NCI-H2227 treated with DMSO at 0.1 percent for 48 hours (cell line): Measurements from ENCODE around the gene OXCT2.
A peak's percentile ranks its signal among the peaks of the same experiment; 100 is the strongest.

Source experiments
- DNase-seq: peaks from one replicate; lab custom pipeline; 2025; lab: John Stamatoyannopoulos, UW

The OXCT2 gene

DNA sequence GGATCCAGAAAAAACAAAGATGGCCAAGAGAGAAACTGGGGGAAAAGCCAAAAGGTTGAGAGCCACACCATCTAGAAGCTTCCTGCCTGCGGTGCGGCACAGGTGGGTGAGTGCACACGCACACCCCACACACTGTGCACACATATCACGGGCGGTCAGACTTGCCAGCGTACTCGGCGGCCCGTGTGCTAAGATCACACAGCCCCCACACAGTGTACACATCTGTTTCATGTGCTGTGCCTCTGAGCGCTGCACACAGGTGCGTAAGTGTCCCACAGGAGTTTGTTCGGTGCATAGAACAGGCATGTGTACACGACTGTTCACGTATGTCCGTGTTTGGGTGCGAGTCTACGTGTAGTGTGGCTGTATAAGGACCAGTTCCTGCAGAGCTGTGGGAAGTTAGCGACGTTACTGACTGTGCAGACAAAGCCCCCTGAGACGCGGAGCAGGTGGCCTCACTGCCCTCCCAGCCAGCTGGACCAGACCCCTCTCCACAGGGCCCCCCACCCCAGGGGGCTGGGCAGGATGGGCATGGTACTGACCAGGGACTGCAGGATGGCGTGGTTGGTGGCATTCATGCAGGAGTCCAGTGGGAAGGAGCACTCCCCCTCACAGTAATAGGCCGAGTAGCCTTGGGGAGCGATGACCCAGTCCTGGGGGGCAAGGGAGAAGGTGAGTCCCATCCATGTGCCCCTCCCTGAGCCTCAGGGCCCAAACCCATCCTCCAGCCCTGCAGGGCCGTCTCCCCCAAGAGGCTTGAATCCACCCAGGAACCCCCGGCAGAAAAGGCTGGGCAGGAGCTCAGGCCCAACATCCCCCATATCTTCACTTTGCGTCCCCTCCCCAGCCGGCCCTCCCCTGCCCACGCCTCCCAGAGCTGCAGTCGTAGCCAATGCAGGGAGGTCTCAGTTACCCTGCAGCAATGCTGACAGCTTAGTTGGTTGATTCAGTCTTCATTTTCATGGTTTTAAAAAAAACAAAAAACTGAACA lies 8.3 kb downstream of the OXCT2 start:
- no peak for DNase-seq

- DNase-seq: no peak
These were observed 9.4 kb downstream of the OXCT2 start for GRCh38 chr1:39761557-39762260.

DNA sequence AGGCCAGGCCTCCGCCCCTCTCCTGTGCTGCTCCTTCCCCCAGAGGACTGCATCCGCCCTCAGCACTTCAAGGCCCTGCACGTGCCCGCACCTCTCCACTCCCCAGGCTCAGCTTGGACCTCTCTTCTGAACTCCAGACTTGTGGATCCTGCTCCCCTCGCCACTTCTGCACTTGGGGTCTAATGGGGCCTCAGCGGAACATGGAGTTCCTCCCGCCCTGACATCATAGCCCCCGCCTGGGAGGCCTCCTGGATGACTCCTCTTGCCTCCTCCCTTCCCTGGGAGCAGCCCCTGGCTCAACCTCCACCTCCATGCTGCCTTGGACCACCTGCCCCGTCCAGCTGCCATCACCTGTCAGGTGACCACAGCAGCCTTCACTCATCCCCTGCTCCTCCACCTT lies 10.1 kb downstream of the OXCT2 start:
- DNase-seq: no peak

DNA sequence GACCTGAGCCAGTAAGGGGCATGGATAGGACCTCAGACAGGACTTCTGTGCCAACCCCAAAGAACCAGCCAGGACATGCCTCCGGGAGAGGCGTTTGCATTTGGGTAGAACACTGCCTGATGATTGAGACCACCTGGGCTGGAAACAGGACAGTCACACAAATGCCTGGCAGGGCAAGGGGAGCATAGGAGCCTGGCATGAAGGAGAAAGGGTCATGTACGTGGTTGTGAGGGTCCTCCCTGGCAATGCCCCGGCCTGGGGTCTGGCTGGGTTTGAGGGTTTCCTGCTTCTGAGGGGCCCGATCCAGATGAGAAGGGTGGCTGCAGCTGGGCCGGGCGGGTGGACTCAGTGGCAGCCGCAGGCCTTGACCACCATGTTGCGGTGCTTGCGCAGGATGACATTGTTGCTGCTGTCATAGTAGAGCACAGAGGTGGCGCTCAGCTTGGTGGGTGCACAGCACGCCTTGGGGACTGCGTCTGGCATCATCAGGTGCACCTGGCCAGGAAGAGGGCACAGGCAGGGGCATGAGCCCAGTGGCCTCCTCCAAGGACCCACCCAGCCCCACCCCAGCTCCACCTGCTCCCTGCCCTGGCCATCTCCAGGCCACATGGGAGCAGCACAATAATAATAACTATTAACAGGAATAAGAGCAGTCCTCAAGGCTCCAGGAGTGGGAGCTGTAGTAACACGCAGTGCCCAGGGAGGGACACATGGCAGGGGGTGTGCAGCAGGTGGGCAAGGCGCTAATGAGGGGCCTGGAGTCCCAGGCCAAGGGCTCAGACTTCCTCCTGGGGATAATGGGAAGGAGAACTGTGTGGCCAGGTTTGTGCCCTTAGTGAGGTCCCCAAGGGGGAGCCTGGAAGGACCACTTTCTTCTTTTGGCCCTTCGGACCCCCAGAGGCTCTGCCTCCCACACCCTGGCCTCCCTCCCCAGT lies 10.8 kb downstream of the OXCT2 start:
- no peak for DNase-seq

- DNase-seq: no peak
These were observed 11.8 kb downstream of the OXCT2 start for GRCh38 chr1:39759436-39759726.

DNA sequence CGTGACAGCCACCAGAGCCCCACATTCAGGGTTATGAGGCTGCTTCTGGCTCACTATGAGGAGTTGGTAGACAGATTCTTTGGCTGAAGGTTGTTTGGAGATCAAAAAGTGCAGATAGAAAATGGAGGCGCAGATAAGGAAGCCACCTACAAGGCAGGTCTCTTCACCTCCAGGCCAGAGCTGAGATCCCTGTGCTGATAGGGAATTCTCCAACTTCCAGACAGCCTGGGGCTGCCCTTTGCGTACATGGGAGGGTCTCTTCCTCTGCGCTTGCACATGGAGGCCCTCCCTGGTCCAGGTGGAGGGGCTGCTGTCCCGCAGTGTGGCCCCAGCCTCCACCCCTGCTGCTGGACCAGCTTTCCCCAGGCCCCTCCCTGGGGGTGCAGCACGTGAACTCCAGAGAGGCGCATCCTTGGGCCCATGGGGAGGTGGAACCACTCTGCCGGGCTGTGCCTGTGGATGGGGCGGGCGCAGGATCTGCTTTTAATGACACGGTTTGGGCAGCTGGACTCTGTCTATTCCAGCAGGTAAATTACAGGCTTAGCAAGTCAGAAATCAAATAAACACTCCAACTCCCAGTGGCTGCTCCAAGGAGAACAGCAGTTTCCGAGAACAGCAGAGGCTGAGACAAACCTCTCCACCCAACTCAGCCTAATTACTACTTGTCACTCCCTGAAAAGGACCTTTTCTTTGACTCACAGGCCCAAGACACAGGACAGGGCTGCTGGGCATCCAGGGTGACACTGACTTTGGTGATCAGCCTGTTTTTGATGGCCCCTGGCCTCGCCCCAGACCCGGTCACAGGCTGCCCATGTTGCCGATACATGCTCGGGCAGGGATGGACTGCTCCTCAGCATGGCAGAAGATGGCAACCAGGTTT lies 12.4 kb downstream of the OXCT2 start:
- DNase-seq: peak; percentile 94

GRCh38 chr1:39757501-39757900 lies 13.6 kb downstream of the OXCT2 start:
- no peak for DNase-seq

DNA sequence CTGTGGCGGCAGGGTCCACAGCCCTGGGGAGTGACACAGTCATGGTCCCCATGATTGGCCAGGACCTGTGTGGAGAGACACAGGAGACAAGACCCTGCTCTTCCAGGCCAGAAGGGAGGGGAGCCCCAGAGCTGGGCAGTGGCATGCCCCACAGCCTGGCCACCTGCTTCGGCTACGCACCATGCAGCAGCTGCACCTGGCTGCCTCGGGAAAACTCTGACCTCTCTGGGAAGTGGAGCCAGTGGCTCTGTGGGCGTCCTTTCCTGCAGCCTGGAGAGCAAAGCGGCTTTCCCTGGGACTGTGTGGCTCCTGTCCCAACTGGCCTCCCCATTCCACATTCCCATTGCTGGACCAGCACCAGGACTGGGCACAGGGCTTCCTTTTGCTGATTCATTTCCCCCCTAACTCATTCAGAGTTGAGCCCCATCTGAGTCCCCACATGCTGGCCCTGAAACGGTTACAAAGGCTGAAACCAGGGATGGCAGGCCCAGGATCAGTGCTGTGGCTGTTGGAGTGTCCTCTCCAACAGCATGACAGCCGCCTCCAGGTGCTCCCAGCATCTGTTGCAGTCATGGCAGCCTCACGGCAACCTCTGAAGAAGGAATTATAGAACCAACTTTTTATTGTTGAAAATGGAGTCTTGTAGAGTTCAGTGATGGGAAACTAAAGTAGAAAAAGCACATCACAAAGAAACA lies 15.0 kb downstream of the OXCT2 start:
- DNase-seq: no peak

- peak; percentile 25 for DNase-seq
These were observed 16.1 kb downstream of the OXCT2 start for GRCh38 chr1:39754906-39755504.

DNA sequence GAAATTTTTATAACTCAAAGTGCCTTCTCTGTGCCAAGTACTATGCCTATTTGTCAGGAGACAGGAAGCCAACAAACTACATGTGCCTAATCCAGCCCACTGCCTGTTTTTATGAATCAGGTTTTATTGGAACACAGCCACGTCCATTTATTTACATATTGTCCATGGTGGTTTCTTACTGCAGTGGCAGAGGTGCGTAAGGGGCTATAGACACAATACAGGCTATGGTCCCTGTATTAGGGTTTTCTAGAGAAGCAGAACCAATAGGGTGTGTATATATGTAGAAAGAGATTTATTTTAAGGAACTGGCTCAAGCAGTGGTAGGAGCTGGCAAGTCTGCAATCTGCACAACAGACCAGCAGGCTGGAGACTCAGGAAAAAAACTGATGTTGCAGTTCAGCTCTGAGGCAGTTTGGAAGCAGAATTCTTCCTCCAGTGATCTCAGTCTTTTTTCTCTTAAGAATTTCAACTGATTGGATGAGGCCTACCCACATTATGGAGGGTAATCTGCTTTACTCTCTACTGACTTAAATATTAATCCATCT lies 17.1 kb downstream of the OXCT2 start:
- DNase-seq: no peak

GRCh38 chr1:39753132-39754025 lies 17.8 kb downstream of the OXCT2 start:
- no peak for DNase-seq

DNA sequence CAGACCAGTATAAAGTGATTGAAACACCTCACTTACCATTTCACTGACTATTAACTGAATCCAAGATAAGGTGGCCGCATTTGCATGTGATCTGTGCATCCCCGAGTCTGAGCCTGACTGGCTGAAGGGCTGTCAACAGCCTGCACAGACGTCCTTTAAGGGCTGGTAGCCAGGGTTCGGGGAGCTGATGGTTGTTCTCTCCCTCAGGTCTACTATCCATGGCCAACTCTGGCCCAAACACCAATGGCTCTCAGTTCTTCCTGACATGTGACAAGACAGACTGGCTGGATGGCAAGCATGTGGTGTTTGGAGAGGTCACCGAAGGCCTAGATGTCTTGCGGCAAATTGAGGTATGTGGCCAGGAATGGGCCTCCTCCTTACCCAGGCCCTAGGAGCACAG lies 18.4 kb downstream of the OXCT2 start:
- no peak for DNase-seq

GRCh38 chr1:39751595-39751994 lies 19.6 kb downstream of the OXCT2 start:
- no peak for DNase-seq

DNA sequence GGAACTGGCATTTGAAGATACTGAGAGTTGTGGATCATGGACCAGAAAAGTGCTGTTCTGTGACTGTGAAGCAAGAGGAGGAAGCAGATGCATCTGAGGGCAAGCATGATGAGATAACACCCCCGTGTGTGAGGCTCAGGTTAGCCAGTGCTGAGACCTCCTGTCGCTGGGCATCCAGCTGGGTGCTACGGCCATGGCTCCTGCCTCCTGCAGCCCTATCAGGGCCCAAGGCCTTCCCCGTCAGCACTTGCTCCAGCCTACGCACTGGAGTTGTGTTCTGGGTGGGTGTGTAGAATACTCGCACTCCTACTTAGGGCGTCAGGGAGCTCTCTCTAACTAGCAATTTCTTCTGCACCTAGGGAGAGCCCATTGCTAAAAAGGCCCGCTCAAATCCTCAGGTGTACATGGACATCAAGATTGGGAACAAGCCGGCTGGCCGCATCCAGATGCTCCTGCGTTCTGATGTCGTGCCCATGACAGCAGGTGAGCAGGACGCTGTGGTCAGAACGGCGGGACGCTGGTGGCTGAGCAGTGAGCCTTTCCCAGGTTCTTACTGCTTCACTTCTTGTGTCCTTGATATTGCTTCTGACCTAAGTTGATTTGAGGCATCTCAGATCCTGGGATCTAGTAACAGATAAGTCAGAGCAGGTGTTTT lies 26.0 kb downstream of the OXCT2 start:
- DNase-seq: no peak

- peak; percentile 92 for DNase-seq
These were observed 32.4 kb downstream of the OXCT2 start, which contains the start of gene PPIE for GRCh38 chr1:39738622-39739366. PPIE (plus strand) TSS chr1:39738882; CDS start chr1:39738901, 19 bp downstream.

GRCh38 chr1:39737546-39738169 lies 33.5 kb downstream of the OXCT2 start:
- DNase-seq: no peak

DNA sequence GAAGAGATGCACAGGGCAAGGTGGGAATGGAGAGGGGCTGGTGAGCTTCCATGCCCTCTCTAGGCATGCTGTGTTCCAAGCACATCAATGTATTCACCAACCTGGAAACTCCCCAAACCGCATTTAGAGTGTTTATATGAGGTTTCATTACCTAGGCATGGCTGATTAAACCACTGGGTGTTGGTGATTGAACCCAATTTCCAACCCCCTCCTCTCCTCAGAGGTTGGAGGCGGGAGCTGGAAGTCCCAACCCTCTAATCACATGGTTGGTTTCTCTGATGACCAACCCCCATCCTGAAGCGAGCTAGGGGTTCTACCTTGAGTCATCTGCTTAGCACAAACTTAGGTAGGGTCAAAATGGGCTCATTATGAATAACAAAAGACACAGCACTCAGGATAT lies 35.4 kb downstream of the OXCT2 start:
- no peak for DNase-seq
